HL-60 (cell line): ENCODE results near the gene PSMC3IP.

Experiments used
- CTCF ChIP-seq: IDR thresholded peaks from one replicate; pipeline ENCODE4 v1.5.1; 2011; ENCODE audit warnings: low read length, control low read depth, inconsistent platforms; ENCODE audit not compliant: insufficient read depth
- GABPA ChIP-seq: IDR thresholded peaks from 2 replicates; pipeline ENCODE4 v1.6.1; 2012; ENCODE audit warnings: low read depth
- REST ChIP-seq: IDR thresholded peaks from 2 replicates; pipeline ENCODE4 v1.6.1; 2012; ENCODE audit warnings: low read depth; ENCODE audit not compliant: insufficient replicate concordance
- SPI1 ChIP-seq: IDR thresholded peaks from 2 replicates; pipeline ENCODE4 v1.6.1; 2012; ENCODE audit warnings: low read depth, mild to moderate bottlenecking, borderline replicate concordance

GRCh38 chr17:42573095-42573494 is 4.4 kb downstream of the PSMC3IP start:
- TF ChIP-seq CTCF: no peak
- peak; percentile 20; the same call in 1 of the 2 replicates for TF ChIP-seq SPI1
- no peak for TF ChIP-seq REST
- TF ChIP-seq GABPA: no peak
